NT2/D1 (cell line): Measurements from ENCODE around the gene GPHN.

Experiments used
- SUZ12 ChIP-seq: IDR thresholded peaks from 2 replicates; pipeline ENCODE4 v1.6.1; 2011; ENCODE audit not compliant: insufficient read length, insufficient read depth; ENCODE audit errors: extremely low read depth
- YY1 ChIP-seq: IDR thresholded peaks from 2 replicates; pipeline ENCODE4 v1.6.1; 2011; ENCODE audit not compliant: insufficient read length, insufficient read depth
- ZNF274 ChIP-seq: IDR thresholded peaks from 2 replicates; pipeline ENCODE4 v1.6.1; 2011; ENCODE audit warnings: mild to moderate bottlenecking, low read depth, low read length

DNA sequence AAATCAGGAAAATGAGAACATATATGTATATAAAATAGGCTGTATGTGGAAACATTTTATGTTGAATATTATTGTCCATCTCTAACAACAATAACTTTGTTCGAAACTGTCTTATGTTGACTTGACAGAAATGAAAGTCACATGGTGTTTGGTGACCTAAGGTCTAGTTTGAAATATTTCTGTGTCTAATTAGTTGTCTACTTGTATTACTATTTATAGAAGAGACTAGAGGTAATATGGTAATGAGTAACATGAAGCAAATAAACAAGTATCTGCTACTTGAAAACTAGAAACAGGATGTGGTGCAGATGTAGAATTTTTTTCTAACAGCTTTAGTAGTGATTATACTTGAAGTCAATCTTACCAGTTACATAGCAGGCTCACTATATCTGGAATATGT, 3.9 kb downstream of the GPHN start:
- no peak for TF ChIP-seq ZNF274
- TF ChIP-seq YY1, result no peak
- no peak for TF ChIP-seq SUZ12
